Bronchial smooth muscle cell (primary cell): Measurements from ENCODE around the gene MXD1. TPM values are rescaled to one million over a fixed set of nuclear protein-coding genes. Genes with fewer than 3 reads are reported as not detected.

Experiments used
- total RNA-seq: library from RNA; depleted of rRNA; stranded (reverse); fragments of >200 nt; gene quantifications from 2 replicates; pipeline ENCODE4 v1.2.1, GENCODE V29; 2014

Gene MXD1
- total RNA-seq, result 2.9 and 3.3 TPM in 2 replicates

GRCh38 chr2:69914950-69915945 lies at the start of gene MXD1:
Gene MXD1 (plus strand): TSS chr2:69915109. CDS start chr2:69915331, 222 bp downstream.

GRCh38 chr2:69893684-69894551 lies 21.0 kb upstream of the MXD1 start, which contains the start of gene SNRNP27:
Gene SNRNP27 (plus strand): TSS chr2:69893956. CDS start chr2:69893985, 29 bp downstream.

GRCh38 chr2:69961496-69961895 lies 46.6 kb downstream of the MXD1 start, which contains the start of gene ASPRV1:
Gene ASPRV1 (minus strand): TSS chr2:69961631. CDS start chr2:69961436, 195 bp downstream.

Other genes with a start within 250 kb of the MXD1 start
- 46.3 and 83.9 TPM in 2 replicates for gene ANXA4, start 173.0 kb upstream of the MXD1 start, total RNA-seq
- 3.8 and 4.1 TPM in 2 replicates for gene GMCL1, start 85.4 kb upstream of the MXD1 start, total RNA-seq
- 24.0 and 27.9 TPM in 2 replicates for gene SNRNP27, start 21.2 kb upstream of the MXD1 start, total RNA-seq
- 0.32 and 0.43 TPM in 2 replicates for gene ASPRV1, start 46.5 kb downstream of the MXD1 start, total RNA-seq
- gene PCBP1, start 172.4 kb downstream of the MXD1 start, total RNA-seq, result 23.0 and 23.1 TPM in 2 replicates